ENCODE results near the gene ZBTB46.

The ZBTB46 gene

DNA sequence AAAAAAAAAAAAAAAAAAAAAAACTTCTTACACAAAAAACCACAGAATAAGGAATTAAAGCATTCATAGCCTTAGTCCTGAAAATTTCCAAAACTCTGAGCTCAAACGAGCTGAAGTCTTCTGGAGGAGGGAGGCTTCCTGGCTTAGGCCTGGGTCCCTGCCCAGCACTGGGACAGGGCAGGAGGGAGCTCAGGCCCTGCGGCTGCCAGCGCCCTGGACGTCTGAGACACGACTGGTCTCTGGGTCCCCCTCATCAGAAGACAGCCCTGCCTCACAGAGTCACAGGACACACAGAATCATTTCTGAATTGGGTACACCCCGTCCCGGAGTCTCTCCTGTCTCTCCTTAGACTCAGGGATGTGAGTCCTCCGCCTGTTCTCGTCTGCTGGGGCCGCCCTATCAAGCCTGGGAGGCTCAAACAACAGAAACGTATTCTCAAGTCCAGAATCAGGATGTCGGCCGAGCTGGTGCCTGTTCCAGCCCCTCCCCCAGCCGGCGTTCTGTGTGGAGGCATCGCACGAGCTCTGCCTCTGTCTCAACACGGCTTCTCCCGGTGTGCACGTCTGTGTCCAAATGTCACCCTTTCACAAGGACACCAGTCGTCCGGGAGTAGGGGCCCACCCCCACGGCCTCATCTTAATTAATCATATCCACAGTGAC, 39.4 kb downstream of the ZBTB46 start:
- TF ChIP-seq, protein P1, sequence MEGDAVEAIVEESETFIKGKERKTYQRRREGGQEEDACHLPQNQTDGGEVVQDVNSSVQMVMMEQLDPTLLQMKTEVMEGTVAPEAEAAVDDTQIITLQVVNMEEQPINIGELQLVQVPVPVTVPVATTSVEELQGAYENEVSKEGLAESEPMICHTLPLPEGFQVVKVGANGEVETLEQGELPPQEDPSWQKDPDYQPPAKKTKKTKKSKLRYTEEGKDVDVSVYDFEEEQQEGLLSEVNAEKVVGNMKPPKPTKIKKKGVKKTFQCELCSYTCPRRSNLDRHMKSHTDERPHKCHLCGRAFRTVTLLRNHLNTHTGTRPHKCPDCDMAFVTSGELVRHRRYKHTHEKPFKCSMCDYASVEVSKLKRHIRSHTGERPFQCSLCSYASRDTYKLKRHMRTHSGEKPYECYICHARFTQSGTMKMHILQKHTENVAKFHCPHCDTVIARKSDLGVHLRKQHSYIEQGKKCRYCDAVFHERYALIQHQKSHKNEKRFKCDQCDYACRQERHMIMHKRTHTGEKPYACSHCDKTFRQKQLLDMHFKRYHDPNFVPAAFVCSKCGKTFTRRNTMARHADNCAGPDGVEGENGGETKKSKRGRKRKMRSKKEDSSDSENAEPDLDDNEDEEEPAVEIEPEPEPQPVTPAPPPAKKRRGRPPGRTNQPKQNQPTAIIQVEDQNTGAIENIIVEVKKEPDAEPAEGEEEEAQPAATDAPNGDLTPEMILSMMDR (IDR thresholded peaks at IDR 0.05) = no peak

DNA sequence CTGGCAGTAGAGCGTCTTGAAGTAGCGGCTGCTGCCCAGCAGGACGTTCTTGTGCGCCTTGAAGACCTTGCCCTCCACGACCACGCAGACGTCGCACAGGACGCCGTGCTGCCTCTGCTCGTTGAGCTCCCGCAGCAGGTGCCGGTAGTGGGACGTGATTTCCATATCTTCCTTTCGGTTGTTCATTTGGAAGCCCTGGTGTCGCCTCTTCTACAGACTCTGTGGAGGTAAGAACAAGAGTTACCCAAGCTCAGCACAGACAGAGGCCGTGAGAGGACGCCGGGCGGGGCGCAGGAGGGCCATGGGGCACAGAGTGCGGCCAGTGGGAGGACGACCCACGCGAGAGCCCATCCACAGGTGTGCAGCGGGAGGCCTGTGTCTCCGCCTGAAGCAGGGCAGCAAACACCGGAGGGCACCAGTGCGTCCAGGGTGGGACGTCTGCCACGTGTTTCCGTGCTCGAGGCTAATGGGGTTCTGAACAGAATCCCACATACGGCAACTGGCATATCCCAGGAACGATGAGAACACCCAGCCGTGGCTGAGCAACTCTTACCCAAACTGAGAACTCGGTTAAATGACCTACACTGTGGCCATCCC, 40.4 kb downstream of the ZBTB46 start:
- TF ChIP-seq, protein P1 (IDR thresholded peaks at IDR 0.05) = no peak

DNA sequence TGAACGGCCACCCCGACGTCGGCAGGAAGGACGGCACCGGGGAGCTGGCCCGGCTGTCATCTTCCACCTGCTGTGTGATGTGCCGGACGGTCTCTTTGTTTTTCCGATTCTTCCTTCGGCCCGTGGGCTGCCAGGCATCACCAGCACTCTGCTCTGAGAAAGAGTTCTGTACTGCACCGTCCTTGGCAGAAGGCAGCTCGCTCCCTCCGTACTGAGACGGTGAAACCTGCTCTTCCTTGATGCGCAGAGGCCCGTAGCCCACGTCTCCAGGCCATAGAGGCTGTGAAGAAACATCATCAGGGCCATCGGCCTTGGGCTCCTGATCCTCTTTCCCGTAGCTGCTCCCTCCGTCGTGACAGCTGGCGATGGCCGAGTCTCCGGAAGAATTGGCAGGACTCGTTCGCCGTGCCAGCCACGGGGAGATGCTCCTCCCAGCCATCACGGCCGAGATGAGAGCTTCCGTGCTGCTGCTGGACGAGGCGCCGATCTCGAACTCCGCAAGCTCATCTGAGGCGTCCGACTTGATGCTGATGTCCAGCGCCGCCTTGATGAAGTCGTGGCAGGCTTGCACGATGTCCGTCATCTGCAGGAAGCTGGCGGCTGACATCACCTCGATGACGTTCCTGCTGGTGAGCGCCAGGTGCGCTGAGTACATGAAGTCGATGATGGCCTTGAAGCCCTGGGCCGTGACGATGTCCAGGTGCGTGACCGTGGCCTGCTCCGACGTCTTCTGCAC, 41.1 kb downstream of the ZBTB46 start:
- TF ChIP-seq, protein P1 (IDR thresholded peaks at IDR 0.05) = no peak

DNA sequence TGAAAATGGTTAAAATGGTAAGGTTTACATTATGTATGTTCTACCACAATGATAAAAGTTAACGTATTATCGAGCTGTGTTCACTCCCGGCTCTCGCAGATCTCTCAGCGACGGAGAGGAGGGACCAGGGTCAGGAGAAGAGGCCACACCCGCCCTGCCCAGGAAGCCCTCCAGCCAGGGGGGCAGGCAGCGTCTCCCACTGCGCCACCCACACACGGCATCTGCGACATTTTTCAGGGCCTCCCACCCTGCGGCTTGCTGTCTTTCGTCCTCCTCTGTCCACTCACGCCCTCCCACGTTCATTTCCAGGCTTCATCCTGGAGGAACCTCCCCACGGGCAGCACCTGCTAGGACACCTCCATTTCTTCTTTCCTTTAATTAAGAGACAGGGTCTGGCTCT, 43.3 kb downstream of the ZBTB46 start:
- TF ChIP-seq, protein P1 (IDR thresholded peaks at IDR 0.05) = no peak

DNA sequence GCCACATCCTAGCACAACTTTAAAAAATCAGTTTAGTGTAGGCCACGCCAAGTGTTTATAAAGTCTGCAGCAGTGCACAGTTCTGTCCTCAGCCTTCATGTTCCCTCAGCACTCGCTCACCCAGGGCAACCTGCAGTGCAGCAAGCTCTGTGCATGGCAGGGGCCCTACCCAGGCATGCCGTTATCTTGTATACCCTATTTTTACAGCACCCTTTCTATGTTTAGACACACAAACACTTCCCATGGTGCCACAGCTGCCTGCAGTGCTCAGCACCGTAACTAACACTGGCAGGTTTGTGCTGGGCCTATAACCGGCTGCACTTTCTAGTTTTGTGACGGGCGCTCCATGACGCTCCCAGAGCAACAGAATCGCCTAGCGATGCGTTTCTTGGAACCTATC, 43.8 kb downstream of the ZBTB46 start:
- TF ChIP-seq, protein P1 (IDR thresholded peaks at IDR 0.05) = no peak

DNA sequence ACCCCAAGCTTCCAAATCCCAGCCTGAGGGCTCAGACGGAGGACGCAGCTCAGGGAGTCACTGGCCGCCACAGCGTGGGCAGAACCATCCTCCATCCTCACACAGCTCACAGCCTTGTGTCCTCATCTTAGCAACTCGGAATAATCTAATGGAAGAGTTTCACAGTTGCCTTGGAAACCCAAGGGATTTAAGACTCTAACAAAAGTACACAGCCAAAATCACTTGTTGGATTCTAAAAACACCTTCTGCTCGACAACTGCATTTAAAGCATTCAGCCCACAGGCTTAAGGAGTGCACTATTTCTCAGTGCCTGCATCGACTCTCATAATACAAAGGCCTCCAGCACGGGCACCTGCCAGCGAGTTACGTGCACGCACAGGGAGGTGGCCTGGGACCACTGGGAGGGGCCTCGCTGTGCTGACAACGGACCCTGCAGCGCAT, 45.4 kb downstream of the ZBTB46 start:
- TF ChIP-seq, protein P1 (IDR thresholded peaks at IDR 0.05) = no peak

DNA sequence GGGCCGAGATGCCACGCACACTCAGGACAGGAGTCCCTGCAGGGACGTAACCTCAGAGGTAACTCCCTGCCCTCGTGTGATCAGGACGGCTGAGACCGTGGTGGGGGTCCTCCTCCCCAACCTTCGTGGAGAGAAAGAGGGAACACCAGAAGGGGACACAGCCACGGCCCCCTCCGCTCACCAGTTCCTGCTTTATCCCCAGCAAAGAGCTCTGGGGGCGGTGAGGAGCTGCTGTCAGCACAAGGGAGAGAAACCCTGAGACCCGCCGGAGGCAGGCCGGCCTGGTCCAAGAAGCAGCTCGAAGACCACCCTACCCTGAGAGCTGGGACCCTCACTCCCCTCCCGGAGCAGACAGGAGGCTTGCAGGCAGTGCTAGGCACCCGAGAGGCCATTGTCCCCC, 47.1 kb downstream of the ZBTB46 start:
- TF ChIP-seq, protein P1 (IDR thresholded peaks at IDR 0.05) = no peak
